DND-41 (cell line): ENCODE data around the gene MAP3K5.

ENCODE experiments used
- ATAC-seq: fragments of 200-7000 bp; cut with Tn5 transposase; 3 replicates; pipeline ENCODE4 v1.9.1; 2021; ENCODE audit warnings: low read depth; ENCODE audit not compliant: insufficient read depth
- DNase-seq: peaks from one replicate; pipeline ENCODE4 v3.0.0-alpha.2; 2020
- H2AFZ ChIP-seq: 2 replicates; pipeline ENCODE4 v1.6.0; 2012; ENCODE audit warnings: low read depth, low read length
- H3K27ac ChIP-seq: 2 replicates; pipeline ENCODE4 v1.5.1; 2012; ENCODE audit warnings: low read length, inconsistent platforms
- H3K27me3 ChIP-seq: fragments of 200-600 bp; sonication (generic); 2 replicates; pipeline ENCODE4 v1.6.0; 2012; ENCODE audit warnings: low read length, mild to moderate bottlenecking, inconsistent platforms; ENCODE audit not compliant: insufficient read depth, poor library complexity
- H3K36me3 ChIP-seq: 2 replicates; pipeline ENCODE4 v1.5.1; 2012; ENCODE audit warnings: low read length, inconsistent platforms; ENCODE audit not compliant: insufficient read depth
- H3K4me1 ChIP-seq: 2 replicates; pipeline ENCODE4 v1.5.1; 2012; ENCODE audit warnings: mild to moderate bottlenecking, low read length; ENCODE audit not compliant: insufficient read depth
- H3K4me2 ChIP-seq: 2 replicates; pipeline ENCODE4 v1.6.0; 2012; ENCODE audit warnings: mild to moderate bottlenecking, moderate library complexity, low read length, inconsistent platforms; ENCODE audit not compliant: insufficient read depth
- H3K4me3 ChIP-seq, 2 experiments: fragments of 200-600 bp in 1 of 2; shearing (Covaris generic) in 1 of 2; 2 replicates each; pipeline ENCODE4 v1.5.1; 2012 to 2016; ENCODE audit warnings: inconsistent platforms in 2 of 2, low read length in 2 of 2, mild to moderate bottlenecking in 2 of 2, low read depth in 1 of 2, moderate library complexity in 1 of 2
- H3K79me2 ChIP-seq: 2 replicates; pipeline ENCODE4 v1.6.0; 2012; ENCODE audit warnings: low read length, inconsistent platforms; ENCODE audit not compliant: insufficient read depth
- H3K9ac ChIP-seq: 2 replicates; pipeline ENCODE4 v1.6.0; 2012; ENCODE audit warnings: low read depth, mild to moderate bottlenecking, inconsistent platforms, low read length, moderate library complexity
- H3K9me3 ChIP-seq: 2 replicates; pipeline ENCODE4 v1.5.1; 2012; ENCODE audit warnings: low read length, moderate library complexity, mild to moderate bottlenecking, inconsistent platforms; ENCODE audit not compliant: insufficient read depth, severe bottlenecking
- H4K20me1 ChIP-seq: 2 replicates; pipeline ENCODE4 v1.6.0; 2012; ENCODE audit warnings: low read length; ENCODE audit not compliant: insufficient read depth
- CTCF ChIP-seq: IDR thresholded peaks from 2 replicates; pipeline ENCODE4 v1.5.1; 2012; ENCODE audit warnings: borderline replicate concordance, low read length, moderate library complexity, mild to moderate bottlenecking; ENCODE audit not compliant: poor library complexity, severe bottlenecking; ENCODE audit errors: extremely low read depth
- EZH2 ChIP-seq: IDR thresholded peaks from 3 replicates; pipeline ENCODE4 v1.6.1; 2012; ENCODE audit warnings: borderline replicate concordance, low read depth, mild to moderate bottlenecking, moderate library complexity, low read length, inconsistent platforms; ENCODE audit not compliant: severe bottlenecking

Gene MAP3K5

DNA sequence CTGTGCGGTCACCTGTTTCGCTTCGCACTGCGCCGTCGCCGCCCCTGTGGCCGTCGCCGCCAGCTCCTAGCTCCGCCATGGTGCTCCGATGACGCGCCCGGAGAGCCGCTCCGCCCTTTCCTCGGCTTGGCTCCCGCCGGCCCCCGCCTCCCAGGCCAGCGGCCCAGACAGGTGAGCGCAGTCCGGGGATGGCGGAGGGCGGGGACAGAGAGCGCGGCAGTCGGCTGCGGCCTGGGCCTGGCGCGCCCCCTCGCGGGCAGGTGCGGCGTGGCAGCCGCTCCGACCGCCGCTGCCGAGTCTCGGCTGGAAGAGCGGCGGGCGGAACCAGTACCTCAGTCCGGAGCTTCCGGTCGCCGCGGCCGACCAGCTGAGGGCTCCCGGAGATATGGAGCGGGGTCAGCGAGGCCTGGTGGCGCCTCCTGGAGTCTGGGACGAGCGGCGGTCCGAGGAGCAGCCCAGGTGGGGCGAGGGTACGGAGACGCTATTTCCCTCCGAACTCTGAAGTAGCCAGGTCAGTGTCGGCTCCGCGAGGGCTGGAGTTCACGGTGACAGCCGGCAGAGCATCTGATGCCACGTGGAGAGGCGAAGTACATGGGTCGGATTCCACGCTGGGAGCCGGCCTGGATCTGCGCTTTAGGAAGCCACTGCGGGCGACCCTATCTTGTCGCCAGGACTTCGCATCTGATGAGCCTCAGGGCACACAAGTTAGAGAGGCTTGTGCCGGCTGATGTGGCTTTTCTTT, 241.8 kb downstream of the MAP3K5 start, which contains the start of gene MAP7:
MAP7 (minus strand) TSS at position 93 of the 742 bp plus-strand sequence; CDS start at position 79, 14 bp downstream.
- no peak within 1 kb of the TSS for H2AFZ ChIP-seq
- no peak for ATAC-seq
- H3K4me1 ChIP-seq: no peaks in the 10 kb centered on the region
- no peaks in the 10 kb centered on the region for H3K36me3 ChIP-seq
- H3K79me2 ChIP-seq: no peaks in the 10 kb centered on the region
- no peak within 1 kb of the TSS for H3K27ac ChIP-seq
- DNase-seq: no peak
- no peak within 1 kb of the TSS for H3K9ac ChIP-seq
- no peaks in the 10 kb centered on the region for H4K20me1 ChIP-seq
- no peak for TF ChIP-seq CTCF
- no peak for TF ChIP-seq EZH2
- H3K27me3 ChIP-seq: peaks cover 6% of the 10 kb centered on the region
- H3K4me3 ChIP-seq: no peak within 1 kb of the TSS
- H3K9me3 ChIP-seq: no peaks in the 10 kb centered on the region
- H3K4me2 ChIP-seq: no peak within 1 kb of the TSS

- H3K36me3 ChIP-seq: no peaks in the 10 kb centered on the region
- DNase-seq (no peak), ATAC-seq (no peak)
- no peak overlapping the region for H3K27ac ChIP-seq
- H3K27me3 ChIP-seq: peaks cover 6% of the 10 kb centered on the region
- H4K20me1 ChIP-seq: no peaks in the 10 kb centered on the region
- no peak overlapping the region for H3K9ac ChIP-seq
- no peaks in the 10 kb centered on the region for H3K79me2 ChIP-seq
- H2AFZ ChIP-seq: no peak overlapping the region
- no peak overlapping the region for H3K4me3 ChIP-seq
- no peak overlapping the region for H3K4me2 ChIP-seq
- H3K9me3 ChIP-seq: no peaks in the 10 kb centered on the region
- TF ChIP-seq CTCF (no peak), EZH2 (no peak)
- no peaks in the 10 kb centered on the region for H3K4me1 ChIP-seq
Measured at GRCh38 chr6:136550045-136550329, 242.3 kb downstream of the MAP3K5 start.

- no peaks in the 10 kb centered on the region for H3K79me2 ChIP-seq
- no peak overlapping the region for H3K9ac ChIP-seq
- no peak overlapping the region for H3K4me3 ChIP-seq
Measured at GRCh38 chr6:136549300-136550044, 242.8 kb downstream of the MAP3K5 start.

More at GRCh38 chr6:136549300-136550044, 242.8 kb downstream of the MAP3K5 start:
- H3K4me2 ChIP-seq: no peak overlapping the region
- DNase-seq (no peak), ATAC-seq (no peak)
- H2AFZ ChIP-seq: no peak overlapping the region
- TF ChIP-seq EZH2 (no peak), CTCF (no peak)
- H3K27me3 ChIP-seq: peaks cover 8% of the 10 kb centered on the region
- H3K27ac ChIP-seq: no peak overlapping the region
- H3K4me1 ChIP-seq: no peaks in the 10 kb centered on the region
- H4K20me1 ChIP-seq: no peaks in the 10 kb centered on the region
- no peaks in the 10 kb centered on the region for H3K36me3 ChIP-seq
- no peaks in the 10 kb centered on the region for H3K9me3 ChIP-seq
